Measurements from ENCODE around the gene ZMAT5.

DNA sequence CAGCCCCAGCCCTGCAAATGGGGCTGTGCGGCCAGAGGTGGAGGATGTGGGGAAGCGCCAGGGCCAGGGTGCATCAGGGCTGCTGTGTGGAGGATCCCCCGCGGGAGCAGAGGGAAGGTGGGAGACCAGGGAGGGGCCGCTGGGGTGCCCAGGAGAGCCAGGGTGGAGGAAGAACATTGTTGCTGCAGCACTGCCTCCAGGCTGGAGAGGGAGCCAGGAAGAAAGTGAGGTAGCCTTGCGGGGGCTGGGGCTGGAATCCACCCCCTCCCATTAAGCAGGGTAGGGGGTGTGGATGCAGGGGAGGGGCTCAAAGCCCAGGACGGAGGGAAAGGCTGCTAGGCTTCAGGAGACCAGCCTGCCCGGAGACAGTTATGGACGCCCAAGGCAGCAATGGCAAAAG lies 32.0 kb downstream of the ZMAT5 start:
- TF ChIP-seq HNRNPH1 (optimal IDR thresholded peaks at IDR 0.05; ENCODE audit: low read depth, low read length) = no peak
- no peak for TF ChIP-seq ZNF274 (CRISPR knock-in tag; IDR thresholded peaks at IDR 0.05)
- TF ChIP-seq SSRP1 (CRISPR knock-in tag; IDR thresholded peaks at IDR 0.05) = no peak
- TF ChIP-seq, protein P1, sequence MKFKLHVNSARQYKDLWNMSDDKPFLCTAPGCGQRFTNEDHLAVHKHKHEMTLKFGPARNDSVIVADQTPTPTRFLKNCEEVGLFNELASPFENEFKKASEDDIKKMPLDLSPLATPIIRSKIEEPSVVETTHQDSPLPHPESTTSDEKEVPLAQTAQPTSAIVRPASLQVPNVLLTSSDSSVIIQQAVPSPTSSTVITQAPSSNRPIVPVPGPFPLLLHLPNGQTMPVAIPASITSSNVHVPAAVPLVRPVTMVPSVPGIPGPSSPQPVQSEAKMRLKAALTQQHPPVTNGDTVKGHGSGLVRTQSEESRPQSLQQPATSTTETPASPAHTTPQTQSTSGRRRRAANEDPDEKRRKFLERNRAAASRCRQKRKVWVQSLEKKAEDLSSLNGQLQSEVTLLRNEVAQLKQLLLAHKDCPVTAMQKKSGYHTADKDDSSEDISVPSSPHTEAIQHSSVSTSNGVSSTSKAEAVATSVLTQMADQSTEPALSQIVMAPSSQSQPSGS (CRISPR knock-in tag; IDR thresholded peaks at IDR 0.05) = no peak
- TF ChIP-seq ZNF672 (CRISPR knock-in tag; IDR thresholded peaks at IDR 0.05) = no peak
- no peak for TF ChIP-seq POLR2A (IDR thresholded peaks at IDR 0.05; ENCODE audit: insufficient read depth in 1 of 2, low read depth in 2 of 2, low read length in 2 of 2)
- no peak for TF ChIP-seq RFX5 (IDR thresholded peaks at IDR 0.05; ENCODE audit: low read depth, low read length)
- no peak for TF ChIP-seq PHF20 (CRISPR knock-in tag; IDR thresholded peaks at IDR 0.05)
- TF ChIP-seq HNRNPUL1 (IDR thresholded peaks at IDR 0.05; ENCODE audit: low read depth, low read length) = no peak
- TF ChIP-seq STAT6 (CRISPR knock-in tag; IDR thresholded peaks at IDR 0.05; ENCODE audit: borderline replicate concordance) = no peak
